Stimulated activated CD8-positive, alpha-beta memory T cell treated with anti-CD3 and anti-CD28 coated beads, Interleukin-7, amount 100 ng/mL, for 4 hours (primary cell): ENCODE data around the gene MTHFS.
A peak's percentile ranks its signal among the peaks of the same experiment; 100 is the strongest.
"Not testable (repeated sequence)": the region's sequence is repeated elsewhere in the genome, so short reads cannot be mapped to it uniquely, and the experiment has no call there.

Source experiments
- DNase-seq, 2 donors: peaks; one replicate each; pipeline ENCODE4 v3.0.0-alpha.2; 2020; ENCODE audit warnings: low read depth in 2 of 2

Gene MTHFS

GRCh38 chr15:79896634-79897379 lies at the start of gene MTHFS:
MTHFS (minus strand) TSS chr15:79897014; CDS start chr15:79896988, 26 bp downstream.
- DNase-seq = peak; percentile 26 to 70

DNA sequence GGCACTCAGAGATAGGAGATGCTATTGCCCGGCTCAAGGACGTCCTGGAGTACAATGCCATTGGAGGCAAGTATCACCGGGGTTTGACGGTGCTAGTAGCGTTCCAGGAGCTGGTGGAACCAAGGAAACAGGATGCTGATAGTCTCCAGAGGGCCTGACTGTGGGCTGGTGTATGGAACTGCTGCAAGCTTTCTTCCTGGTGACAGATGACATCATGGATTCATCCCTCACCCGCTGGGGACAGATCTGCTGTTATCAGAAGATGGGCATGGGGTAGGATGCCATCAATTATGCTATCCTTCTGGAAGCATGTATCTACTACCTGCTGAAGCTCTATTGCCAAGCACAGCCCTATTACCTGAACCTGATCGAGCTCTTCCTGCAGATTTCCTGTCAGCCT lies 47.8 kb upstream of the MTHFS start:
- no peak for DNase-seq

DNA sequence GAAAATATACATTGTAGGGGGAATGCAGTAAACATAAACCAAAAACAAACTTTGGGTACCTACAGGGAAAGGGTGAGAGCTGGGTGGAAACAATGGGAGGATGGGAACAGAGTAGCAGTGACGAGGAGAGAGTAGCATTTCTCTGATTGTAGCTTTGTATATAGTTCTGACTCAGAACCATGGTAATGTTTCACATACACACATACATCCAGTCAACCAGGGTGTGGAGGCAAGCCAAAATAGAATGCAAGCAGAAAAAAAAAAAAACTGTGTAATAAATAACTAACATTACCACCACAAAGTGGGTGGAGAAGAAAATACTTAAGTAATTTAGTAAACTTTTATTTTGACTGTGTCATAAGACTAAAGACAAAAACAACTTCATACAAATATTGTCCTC lies 47.0 kb upstream of the MTHFS start:
- DNase-seq = no peak

DNA sequence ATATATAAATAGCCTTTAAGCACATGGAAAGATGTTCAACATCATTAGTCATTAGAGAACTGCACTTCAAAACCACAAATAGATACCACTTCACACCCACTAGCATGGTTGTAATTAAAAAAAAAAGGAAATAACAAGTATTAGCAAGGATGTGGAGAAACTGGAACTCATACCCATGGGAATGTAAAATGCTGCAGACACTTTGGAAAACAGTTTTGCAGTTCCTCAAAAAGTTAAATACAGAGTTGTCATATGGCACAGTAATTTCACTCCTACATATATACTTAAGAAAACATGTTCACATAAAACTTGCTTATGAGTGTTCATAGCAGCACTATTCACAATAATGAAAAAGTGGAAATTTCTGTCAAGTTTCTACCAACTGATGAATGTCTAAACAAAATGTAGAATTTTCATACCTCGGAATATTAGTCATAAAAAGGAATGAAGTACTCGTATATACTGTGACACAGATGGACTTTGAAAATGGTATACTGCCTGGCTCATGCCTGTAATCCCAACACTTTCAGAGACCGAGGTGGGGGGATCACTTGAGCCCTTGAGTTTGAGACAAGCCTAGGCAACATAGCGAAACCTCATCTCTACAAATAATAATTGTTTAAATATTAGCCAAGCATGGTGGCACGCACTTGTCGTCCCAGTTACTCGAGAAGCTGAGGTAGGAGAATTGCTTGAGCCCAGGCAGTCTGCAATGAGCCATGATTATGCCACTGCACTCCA lies 46.1 kb upstream of the MTHFS start:
- no peak for DNase-seq

GRCh38 chr15:79939399-79939798 lies 42.6 kb upstream of the MTHFS start:
- DNase-seq = no peak

DNA sequence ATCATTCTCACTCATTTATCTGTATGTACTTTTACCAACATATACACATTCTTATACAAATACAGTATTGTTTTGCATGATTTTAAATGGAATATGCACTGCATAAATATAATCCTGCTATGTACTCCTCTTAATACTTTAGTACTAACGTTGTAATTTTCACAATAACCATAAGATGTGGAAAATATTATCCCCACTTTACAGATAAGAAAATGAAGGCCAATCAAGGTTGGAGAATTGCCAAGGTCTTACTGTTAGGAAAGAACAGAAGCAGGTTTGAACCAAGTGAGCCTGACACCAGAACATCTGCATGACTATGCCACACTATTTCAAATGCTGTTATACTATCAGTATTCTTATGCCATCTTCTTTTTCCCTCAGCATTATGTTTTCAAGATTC lies 41.3 kb upstream of the MTHFS start:
- no peak for DNase-seq

DNA sequence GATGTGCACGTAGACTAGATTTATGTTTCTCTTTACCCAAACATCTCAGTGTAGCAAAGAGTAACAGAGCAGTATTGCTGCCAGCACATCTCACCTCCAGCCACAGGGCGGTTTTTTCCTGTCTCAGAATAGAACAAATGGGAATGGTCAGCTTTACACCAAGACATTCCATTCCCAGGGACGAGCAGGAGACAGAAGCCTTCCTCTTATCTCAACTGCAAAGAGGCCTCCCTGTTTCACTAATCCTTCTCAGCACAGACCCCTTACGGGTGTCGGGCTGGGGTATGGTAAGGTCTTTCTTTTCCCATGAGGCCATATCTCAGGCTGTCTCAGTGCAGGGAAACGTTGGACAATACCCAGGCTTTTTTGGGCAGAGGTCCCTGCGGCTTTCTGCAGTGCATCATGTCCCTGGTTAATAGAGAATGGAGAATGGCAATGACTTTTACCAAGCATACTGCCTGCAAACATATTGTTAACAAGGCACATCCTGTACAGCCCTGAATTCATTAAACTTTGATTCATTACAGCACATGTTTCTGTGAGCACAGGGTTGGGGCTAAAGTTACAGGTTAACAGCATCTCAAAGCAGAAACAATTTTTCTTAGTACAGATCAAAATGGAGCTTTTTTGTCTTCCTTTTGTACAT lies 38.9 kb upstream of the MTHFS start:
- DNase-seq = not testable (repeated sequence)

GRCh38 chr15:79933231-79933630 lies 36.4 kb upstream of the MTHFS start:
- DNase-seq = no peak

DNA sequence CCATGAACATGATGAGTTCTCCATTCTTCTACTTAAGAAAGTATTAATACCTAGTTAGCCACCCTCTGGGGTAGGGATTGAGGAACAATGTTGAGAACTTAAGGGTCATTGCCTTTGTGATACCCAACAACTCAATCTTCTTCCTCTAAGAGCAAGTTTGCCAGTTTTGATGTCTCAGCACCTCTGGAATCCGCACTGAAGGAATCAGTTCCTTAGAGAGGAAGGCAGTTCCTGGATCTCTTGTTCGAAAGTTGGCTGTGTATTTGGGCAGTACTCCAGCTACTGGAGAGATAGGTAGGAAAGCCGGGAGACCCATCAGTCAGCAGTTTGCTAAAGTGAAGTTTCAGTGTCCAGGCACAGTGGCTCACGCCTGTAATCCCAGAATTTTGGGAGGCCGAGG lies 35.6 kb upstream of the MTHFS start:
- DNase-seq = no peak

- DNase-seq = no peak
Measured at GRCh38 chr15:79930516-79930915, 33.7 kb upstream of the MTHFS start.

DNA sequence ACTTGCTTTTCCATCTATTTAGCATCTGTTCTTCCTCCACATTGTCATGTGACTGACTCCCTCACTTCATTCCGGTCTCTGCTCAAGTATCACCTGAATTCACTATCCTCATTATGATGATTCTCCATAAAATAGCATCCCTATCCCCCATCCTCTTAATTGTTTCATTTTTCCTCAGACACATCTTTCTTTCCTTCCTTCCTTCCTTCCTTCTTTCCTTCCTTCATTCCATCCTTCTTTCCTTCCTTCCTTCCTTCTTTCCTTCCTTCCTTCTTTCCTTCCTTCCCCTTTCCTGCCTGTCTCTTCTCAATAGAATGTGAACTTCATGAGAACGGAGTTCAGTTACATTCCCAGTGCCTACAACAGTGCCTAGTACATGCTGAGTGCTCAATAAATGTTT lies 32.6 kb upstream of the MTHFS start:
- DNase-seq = no peak

DNA sequence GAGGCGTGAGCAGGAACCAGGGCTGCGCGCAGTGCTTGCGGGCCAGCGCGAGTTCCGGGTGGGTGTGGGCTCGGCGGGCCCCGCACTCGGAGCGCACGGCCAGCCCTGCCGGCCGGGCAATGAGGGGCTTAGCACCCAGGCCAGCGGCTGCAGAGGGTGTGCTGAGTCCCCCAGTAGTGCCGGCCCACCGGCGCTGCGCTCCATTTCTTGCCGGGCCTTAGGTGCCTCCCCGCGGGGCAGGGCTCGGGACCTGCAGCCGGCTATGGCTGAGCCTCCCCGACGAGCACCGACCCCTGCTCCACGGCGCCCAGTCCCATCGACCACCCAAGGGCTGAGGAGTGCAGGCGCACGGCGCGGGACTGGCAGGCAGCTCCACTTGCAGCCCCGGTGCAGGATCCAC lies 29.3 kb upstream of the MTHFS start:
- not testable (repeated sequence) for DNase-seq

- DNase-seq = no peak
Measured at GRCh38 chr15:79924379-79924778, 27.6 kb upstream of the MTHFS start.

- DNase-seq = peak; percentile 93 to 97
Measured at GRCh38 chr15:79923515-79924169, 26.8 kb upstream of the MTHFS start.

- peak; percentile 51 to 73 for DNase-seq
Measured at GRCh38 chr15:79923079-79923514, 26.3 kb upstream of the MTHFS start.

DNA sequence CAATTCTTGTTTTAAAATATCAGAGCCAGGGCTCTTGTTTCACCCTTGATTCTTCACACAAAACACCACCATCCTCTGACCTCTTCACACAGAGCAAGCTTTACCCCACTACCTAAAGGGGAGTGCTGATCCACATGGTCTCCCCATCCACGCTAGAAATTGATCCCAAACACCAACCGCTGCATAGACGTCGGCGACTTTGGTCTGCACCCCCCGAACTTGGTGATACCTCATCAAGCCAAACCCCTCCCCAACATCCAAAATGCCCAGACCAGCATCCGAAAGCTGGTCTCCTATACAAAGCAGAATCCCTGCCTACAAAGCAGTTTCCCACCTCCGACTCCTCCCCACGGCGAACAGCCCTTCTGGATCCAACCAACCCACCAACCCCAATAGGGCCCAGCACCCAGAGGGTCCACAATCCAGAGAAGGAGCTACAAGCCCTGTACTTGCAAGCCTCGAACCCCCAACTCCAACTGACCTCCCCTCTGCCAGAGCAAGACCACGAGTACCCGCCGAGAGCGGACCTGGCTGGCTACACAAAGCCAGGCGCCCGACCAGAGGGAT lies 25.8 kb upstream of the MTHFS start:
- DNase-seq = no peak

DNA sequence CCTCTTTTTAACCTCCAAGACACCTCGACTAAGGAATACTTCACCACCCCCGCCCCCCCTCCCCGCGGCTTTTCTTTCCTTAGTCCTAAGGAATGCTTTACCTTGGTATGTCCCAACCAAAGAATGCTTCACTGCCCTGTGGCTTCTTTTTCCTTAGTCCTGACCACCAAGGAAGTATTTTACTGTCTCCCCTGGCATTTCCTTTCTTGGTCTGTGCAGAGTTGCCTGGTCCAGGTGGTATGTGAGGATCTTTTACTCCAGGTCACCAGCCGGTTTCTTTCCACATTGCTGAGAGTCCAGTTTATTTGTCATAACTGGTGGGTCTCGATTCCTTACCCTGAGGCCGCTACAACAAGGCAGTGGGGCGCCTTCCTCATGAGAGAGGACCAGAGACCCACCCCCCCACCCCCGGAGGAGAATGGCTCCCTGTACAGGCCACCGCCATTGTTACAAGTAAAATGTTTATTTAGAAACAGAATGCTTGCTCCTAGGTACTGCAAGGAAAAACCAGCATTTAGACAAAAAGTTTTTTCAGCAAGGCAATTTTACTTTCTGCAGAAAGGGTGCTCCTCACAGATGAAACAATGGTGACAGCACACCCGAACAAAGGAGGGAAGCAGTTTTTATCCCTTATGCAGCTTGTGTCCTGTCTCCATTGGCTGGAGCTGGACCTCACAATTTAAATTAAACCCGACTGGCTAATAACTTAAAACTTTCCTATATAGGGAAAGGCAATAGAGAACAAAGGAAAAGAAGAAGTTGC lies 23.1 kb upstream of the MTHFS start:
- DNase-seq = no peak

GRCh38 chr15:79919090-79919748 lies 22.4 kb upstream of the MTHFS start:
- no peak for DNase-seq

GRCh38 chr15:79918278-79918677 lies 21.5 kb upstream of the MTHFS start:
- no peak for DNase-seq

DNA sequence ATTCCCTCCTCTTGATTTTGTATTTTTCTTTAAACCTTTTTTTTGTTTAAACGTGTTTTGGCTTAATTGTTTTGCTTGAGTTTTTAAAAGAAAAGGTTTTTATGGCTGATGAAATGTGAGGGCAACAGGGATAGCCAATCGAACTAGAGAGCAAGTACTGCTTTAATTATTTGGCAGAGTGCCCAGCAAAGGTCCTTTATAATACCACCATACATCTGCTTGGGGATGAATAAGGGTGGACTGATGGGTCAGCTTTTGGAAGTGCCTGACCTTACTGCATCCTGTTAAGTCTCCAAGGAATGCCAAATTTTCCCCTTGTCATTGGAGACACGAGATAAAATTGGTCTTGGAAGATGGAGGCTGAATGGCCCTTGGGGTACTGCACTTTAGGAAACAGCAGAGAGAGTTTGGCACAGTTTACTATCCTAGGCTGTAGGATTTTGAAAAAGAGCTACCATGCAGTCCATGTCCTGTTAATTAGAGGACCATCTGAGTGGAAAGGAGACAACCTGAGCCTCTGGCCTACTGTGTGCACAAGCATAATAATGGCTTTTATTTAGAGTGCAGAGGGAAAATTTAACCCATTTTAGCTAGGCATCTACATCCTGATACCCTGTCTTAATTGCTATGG lies 19.8 kb upstream of the MTHFS start:
- DNase-seq = no peak
